H1 (cell line): ENCODE measurements around the gene TSKS. TPM values are rescaled to one million over a fixed set of nuclear protein-coding genes. Genes with fewer than 3 reads are reported as not detected.

Source experiments
- CTCF ChIA-PET: fragments of 300-600 bp; sonication (Branson Sonifier 250); formaldehyde crosslinking; loops from one replicate; lab custom pipeline; 2021; ENCODE audit not compliant: partially characterized antibody; lab: Charles Lee
- POLR2A ChIA-PET: fragments of 300-600 bp; sonication (Branson Sonifier 250); formaldehyde crosslinking; loops from one replicate; lab custom pipeline; 2021; ENCODE audit warnings: inconsistent platforms; ENCODE audit not compliant: partially characterized antibody; lab: Charles Lee
- DNase-seq, 2 experiments: peaks; one replicate each; pipeline versions ENCODE4 v3.0.0 to v3.0.0-alpha.2; 2010 to 2022; ENCODE audit warnings: low spot score in 2 of 2, low read depth in 1 of 2, mixed read lengths in 1 of 2
- FAIRE-seq: peaks from 2 replicates; lab custom pipeline; 2011; peaks lifted over from hg19 to GRCh38; lab: Jason Lieb, UNC
- H2AFZ ChIP-seq: 2 replicates; pipeline ENCODE4 v1.8.1; 2012; ENCODE audit warnings: low read length, inconsistent platforms
- H2AK5ac ChIP-seq: 2 replicates; pipeline ENCODE4 v1.6.1; 2013; ENCODE audit warnings: low read depth, low read length
- H2BK120ac ChIP-seq: replicated peaks from 2 replicates; pipeline ENCODE3; 2013; ENCODE audit warnings: low read depth, low read length, inconsistent platforms
- H2BK12ac ChIP-seq: 2 replicates; pipeline ENCODE4 v1.6.1; 2013; ENCODE audit warnings: low read depth, low read length
- H2BK15ac ChIP-seq: 2 replicates; pipeline ENCODE4 v1.6.1; 2013; ENCODE audit warnings: low read length
- H2BK20ac ChIP-seq: 2 replicates; pipeline ENCODE4 v1.6.1; 2013; ENCODE audit warnings: low read length
- H2BK5ac ChIP-seq: 2 replicates; pipeline ENCODE4 v1.6.1; 2013; ENCODE audit warnings: low read depth, low read length
- H3K14ac ChIP-seq: 2 replicates; pipeline ENCODE4 v1.6.1; 2013; ENCODE audit warnings: inconsistent platforms; ENCODE audit not compliant: insufficient read length
- H3K18ac ChIP-seq: 2 replicates; pipeline ENCODE4 v1.6.1; 2013; ENCODE audit warnings: low read length; ENCODE audit errors: extremely low read depth
- H3K23ac ChIP-seq: 2 replicates; pipeline ENCODE4 v1.6.1; 2013; ENCODE audit warnings: inconsistent platforms; ENCODE audit not compliant: insufficient read length
- H3K23me2 ChIP-seq: 2 replicates; pipeline ENCODE4 v1.6.1; 2013; ENCODE audit warnings: low read depth, low read length
- H3K27ac ChIP-seq: 2 replicates; pipeline ENCODE4 v1.6.1; 2011; ENCODE audit warnings: low read depth, low read length, inconsistent platforms
- H3K27me3 ChIP-seq, 4 experiments: replicated peaks in 1 of 4; 1 replicate in 1 of 4; 2 replicates in 3 of 4; pipeline versions ENCODE4 v1.6.1 to v1.8.1; 2011 to 2013; ENCODE audit warnings: low read length in 3 of 4, mild to moderate bottlenecking in 3 of 4, inconsistent platforms in 2 of 4, mixed read lengths in 2 of 4, moderate library complexity in 1 of 4; ENCODE audit not compliant: control insufficient read depth in 3 of 4, insufficient read depth in 3 of 4; ENCODE audit errors: extremely low read depth in 1 of 4
- H3K36me3 ChIP-seq, 4 experiments: 2 replicates each; pipeline versions ENCODE4 v1.6.1 to v1.8.1; 2011 to 2013; ENCODE audit warnings: mild to moderate bottlenecking in 4 of 4, low read length in 3 of 4, moderate library complexity in 2 of 4, control low read depth in 1 of 4, inconsistent platforms in 1 of 4; ENCODE audit not compliant: insufficient read depth in 4 of 4, control insufficient read depth in 2 of 4
- H3K4ac ChIP-seq: replicated peaks from 2 replicates; pipeline ENCODE3; 2013; ENCODE audit warnings: low read length, low read depth, mixed read lengths, inconsistent platforms; ENCODE audit not compliant: insufficient read length
- H3K4me1 ChIP-seq, 4 experiments: replicated peaks in 1 of 4; 1 replicate in 1 of 4; 2 replicates in 3 of 4; pipeline versions ENCODE4 v1.6.1 to v1.8.1; 2011 to 2013; ENCODE audit warnings: low read length in 3 of 4, inconsistent platforms in 2 of 4, mixed read lengths in 1 of 4; ENCODE audit not compliant: insufficient read depth in 4 of 4, control insufficient read depth in 3 of 4
- H3K4me2 ChIP-seq, 2 experiments: 2 replicates each; pipeline versions ENCODE4 v1.6.1 to v1.8.1; 2011 to 2013; ENCODE audit warnings: low read depth in 2 of 2, low read length in 2 of 2, control low read depth in 1 of 2, inconsistent platforms in 1 of 2, mild to moderate bottlenecking in 1 of 2; ENCODE audit not compliant: insufficient read depth in 1 of 2
- H3K4me3 ChIP-seq, 4 experiments: fragments of 200-600, 300-600 bp in 1 of 4; sonication (generic), shearing (Covaris generic), sonication (Bioruptor Twin) in 1 of 4; 2 replicates each; pipeline versions ENCODE4 v1.5.1 to v1.8.1; 2011 to 2016; ENCODE audit warnings: low read length in 4 of 4, low read depth in 3 of 4, control low read depth in 2 of 4, inconsistent platforms in 2 of 4, mild to moderate bottlenecking in 2 of 4, mixed read lengths in 1 of 4, moderate library complexity in 1 of 4; ENCODE audit not compliant: insufficient read depth in 2 of 4; ENCODE audit errors: extremely low read depth in 1 of 4
- H3K56ac ChIP-seq: replicated peaks from 2 replicates; pipeline ENCODE3; 2013; ENCODE audit warnings: low read depth, mild to moderate bottlenecking, mixed read lengths, low read length, inconsistent platforms; ENCODE audit not compliant: insufficient read length
- H3K79me1 ChIP-seq: 2 replicates; pipeline ENCODE4 v1.6.1; 2013; ENCODE audit warnings: low read depth, low read length, control low read depth
- H3K79me2 ChIP-seq, 2 experiments: 2 replicates each; pipeline versions ENCODE4 v1.6.1 to v1.8.1; 2012 to 2013; ENCODE audit warnings: low read length in 2 of 2, mild to moderate bottlenecking in 2 of 2, inconsistent platforms in 1 of 2; ENCODE audit not compliant: insufficient read depth in 2 of 2, control insufficient read depth in 1 of 2
- H3K9ac ChIP-seq, 4 experiments: replicated peaks in 1 of 4; 1 replicate in 1 of 4; 2 replicates in 3 of 4; pipeline versions ENCODE4 v1.6.1 to v1.8.1; 2011 to 2013; ENCODE audit warnings: low read depth in 3 of 4, low read length in 3 of 4, control low read depth in 2 of 4, mild to moderate bottlenecking in 2 of 4, moderate library complexity in 2 of 4, inconsistent platforms in 1 of 4; ENCODE audit errors: extremely low read depth in 1 of 4
- H3K9me3 ChIP-seq, 2 experiments: 2 replicates each; pipeline versions ENCODE4 v1.6.1 to v1.8.1; 2012 to 2013; ENCODE audit warnings: mild to moderate bottlenecking in 2 of 2, moderate library complexity in 2 of 2, control low read depth in 1 of 2, inconsistent platforms in 1 of 2, low read depth in 1 of 2, low read length in 1 of 2, mixed read lengths in 1 of 2; ENCODE audit not compliant: insufficient read depth in 2 of 2
- H4K20me1 ChIP-seq, 2 experiments: replicated peaks in 1 of 2; 2 replicates each; pipeline versions ENCODE3 to v1.8.1; 2011 to 2013; ENCODE audit warnings: inconsistent platforms in 2 of 2, low read length in 2 of 2, mild to moderate bottlenecking in 1 of 2; ENCODE audit not compliant: insufficient read depth in 2 of 2, control insufficient read depth in 1 of 2
- H4K5ac ChIP-seq: 2 replicates; pipeline ENCODE4 v1.6.1; 2013; ENCODE audit warnings: low read length, low read depth, mixed read lengths, inconsistent platforms; ENCODE audit not compliant: insufficient read length
- H4K8ac ChIP-seq: 2 replicates; pipeline ENCODE4 v1.8.0; 2013; ENCODE audit warnings: mild to moderate bottlenecking, moderate library complexity, low read length, inconsistent platforms; ENCODE audit not compliant: insufficient read depth; ENCODE audit errors: extremely low read depth
- H4K91ac ChIP-seq: replicated peaks from 2 replicates; pipeline ENCODE3; 2013; ENCODE audit warnings: low read length, mixed read lengths, inconsistent platforms; ENCODE audit not compliant: insufficient read length
- ASH2L ChIP-seq: fragments of 200-600, 300-600 bp; sonication (generic); IDR thresholded peaks from one replicate; pipeline ENCODE4 v1.7.1; 2017; ENCODE audit warnings: low read length
- BCL11A ChIP-seq, 2 experiments: IDR thresholded peaks; one replicate each; pipeline ENCODE4 v1.6.1; 2011; ENCODE audit warnings: low read depth in 2 of 2, low read length in 2 of 2, mild to moderate bottlenecking in 2 of 2
- CTBP2 ChIP-seq: IDR thresholded peaks from 2 replicates; pipeline ENCODE4 v1.7.0; 2011; ENCODE audit warnings: borderline replicate concordance, mild to moderate bottlenecking, moderate library complexity, mixed read lengths, low read length; ENCODE audit not compliant: insufficient read depth, insufficient read length
- HDAC6 ChIP-seq: IDR thresholded peaks from one replicate; pipeline ENCODE4 v1.7.1; 2012; ENCODE audit warnings: low read depth, mild to moderate bottlenecking, inconsistent platforms, low read length, moderate library complexity
- NANOG ChIP-seq: IDR thresholded peaks from 2 replicates; pipeline ENCODE4 v1.6.1; 2011; ENCODE audit warnings: low read length, low read depth, mild to moderate bottlenecking, inconsistent platforms; ENCODE audit not compliant: insufficient read depth, poor library complexity, severe bottlenecking
- NRF1 ChIP-seq: IDR thresholded peaks from 2 replicates; pipeline ENCODE4 v1.6.1; 2011; ENCODE audit warnings: mild to moderate bottlenecking, low read depth, low read length, improper control_type of control experiment
- POLR2A ChIP-seq, 2 experiments: IDR thresholded peaks; 1 replicate in 1 of 2; 2 replicates in 1 of 2; pipeline ENCODE4 v1.6.1; 2011; ENCODE audit warnings: low read depth in 2 of 2, low read length in 2 of 2, mild to moderate bottlenecking in 2 of 2; ENCODE audit errors: control extremely low read depth in 1 of 2
- SIRT6 ChIP-seq: IDR thresholded peaks from one replicate; pipeline ENCODE4 v1.7.1; 2012; ENCODE audit warnings: low read length, inconsistent platforms
- SP4 ChIP-seq: IDR thresholded peaks from 2 replicates; pipeline ENCODE4 v1.6.1; 2012; ENCODE audit warnings: low read length, inconsistent platforms
- TAF1 ChIP-seq: IDR thresholded peaks from 2 replicates; pipeline ENCODE4 v1.6.1; 2011; ENCODE audit warnings: mild to moderate bottlenecking, low read depth, low read length
- TAF7 ChIP-seq: optimal IDR thresholded peaks from 2 replicates; pipeline ENCODE3; 2011; ENCODE audit warnings: low read depth, mild to moderate bottlenecking, inconsistent platforms, low read length, moderate library complexity, borderline replicate concordance
- TCF12 ChIP-seq: IDR thresholded peaks from 2 replicates; pipeline ENCODE4 v1.6.1; 2011; ENCODE audit warnings: low read depth, mild to moderate bottlenecking, low read length
- TEAD4 ChIP-seq: IDR thresholded peaks from 2 replicates; pipeline ENCODE4 v1.6.1; 2012; ENCODE audit warnings: low read depth, low read length, inconsistent platforms, mixed read lengths
- WGBS, 2 experiments: shearing (Covaris generic) in 1 of 2; methylation state at CpG; one replicate each; pipeline versions ENCODE4 v1.1.6 to v1.1.7; 2013 to 2015; ENCODE audit warnings: low lambda C conversion rate in 2 of 2, mixed read lengths in 2 of 2, inconsistent platforms in 1 of 2, low coverage in 1 of 2, missing lambda C conversion rate in 1 of 2; ENCODE audit not compliant: insufficient replicate concordance in 2 of 2, insufficient coverage in 1 of 2, insufficient read length in 1 of 2; ENCODE audit errors: extremely low coverage in 1 of 2, missing lambda C conversion rate in 1 of 2; 5-methylcytosine and 5-hydroxymethylcytosine counted together
- polyA plus RNA-seq, 7 experiments: library from polyadenylated mRNA; depleted of rRNA in 3 of 7; stranded (reverse) in 5 of 7; unstranded in 2 of 7; fragments of >200 nt in 5 of 7; fragments of 200-250 nt in 2 of 7; gene quantifications; 1 replicate in 5 of 7; 2 replicates in 1 of 7; 4 replicates in 1 of 7; pipeline versions ENCODE4 v1.2.1 to v1.2.3, GENCODE V29; 2011 to 2013; ENCODE audit warnings: missing spikeins in 2 of 7, mixed read lengths in 2 of 7
- total RNA-seq: library from RNA; stranded (reverse); fragmentation: NEBNext Ultra II Directional; extraction: Animal tissue kit (Norgen Biotek cat#: 25700); gene quantifications from 2 replicates; pipeline ENCODE4 v1.2.1, GENCODE V29; 2021

TSKS gene
- total and polyA plus RNA-seq, 2 of the 8 experiments (the other 6 are each of a cell fraction or from before 2014, with no cell fraction given): 0.21 TPM; not detected in 1

GRCh38 chr19:49806620-49806959, 43.5 kb upstream of the TSKS start:
- Histone ChIP-seq H2BK15ac (no peak overlapping the region), H4K91ac (no peak overlapping the region), H3K23me2 (peaks cover 4% of the 10 kb centered on the region; the same call in 1 of the 2 replicates), H3K4me1 (peaks cover 4 to 26% (median 17%) of the 10 kb centered on the region in 4 experiments), H4K20me1 (peaks cover 0 to 9% of the 10 kb centered on the region in 2 experiments), H2BK120ac (no peak overlapping the region), H2BK5ac (no peak overlapping the region), H3K4me3 (no peak overlapping the region), H3K9ac (no peak overlapping the region), H3K79me2 (no peaks in the 10 kb centered on the region), H3K27me3 (no peaks in the 10 kb centered on the region), H4K5ac (no peak overlapping the region), H3K14ac (no peak overlapping the region), H3K18ac (no peak overlapping the region), H3K27ac (no peak overlapping the region), H3K56ac (no peak overlapping the region), H3K4me2 (no peak overlapping the region), H3K36me3 (peaks cover 2 to 12% (median 5%) of the 10 kb centered on the region in 4 experiments; a peak in 6 of 8 replicates), H3K9me3 (no peaks in the 10 kb centered on the region), H3K4ac (no peak overlapping the region), H3K23ac (no peak overlapping the region), H2BK20ac (no peak overlapping the region), H3K79me1 (no peaks in the 10 kb centered on the region), H2AFZ (no peak overlapping the region), H4K8ac (peak overlapping the region; percentile 52; the same call in 1 of the 2 replicates), H2AK5ac (no peak overlapping the region), H2BK12ac (no peak overlapping the region)
- 95% methylated on average over 8 of the region's 8 CpGs; no CpG with 5 or more reads in 1 of the 2 experiments for WGBS, 2 experiments
- FAIRE-seq (no peak), DNase-seq (no peak)
- ChIA-PET POLR2A (interaction anchor here (0.6 to 2.2 kb wide), 3 partner anchors 44 to 115 kb away, joined by 4 to 10 read pairs (median 6); partner anchors contain the start of gene PTOV1), CTCF (interaction anchor here (1.3 kb wide), 1 partner anchor 8 kb away, joined by 4 read pairs; no protein-coding TSS in a partner anchor)
- TF ChIP-seq TAF7 (no peak), NRF1 (no peak), ASH2L (no peak), POLR2A (IDR thresholded peaks at IDR 0.05; ENCODE audit: control extremely low read depth in 1 of 2, low read depth in 2 of 2, low read length in 2 of 2) (no peak), SP4 (no peak), BCL11A (IDR thresholded peaks at IDR 0.05; ENCODE audit: low read depth in 2 of 2, low read length in 2 of 2) (no peak), HDAC6 (no peak), TAF1 (no peak), CTBP2 (no peak), TCF12 (no peak), TEAD4 (no peak), SIRT6 (no peak), NANOG (no peak)
